WTC11 (cell line): Measurements from ENCODE around the gene ENG. TPM values are rescaled to one million over a fixed set of nuclear protein-coding genes. Genes with fewer than 3 reads are reported as not detected.
"Not testable (repeated sequence)": the region's sequence is repeated elsewhere in the genome, so short reads cannot be mapped to it uniquely, and the experiment has no call there.

ENCODE experiments used
- ATAC-seq: fragments of 200-7000 bp; cut with Tn5 transposase; 2 replicates; pipeline ENCODE4 v1.10.0; 2021; ENCODE audit warnings: mild to moderate bottlenecking, moderate library complexity
- CTCF ChIA-PET: fragments of 300-600 bp; sonication (Branson Sonifier 250); formaldehyde crosslinking; loops from one replicate; lab custom pipeline; 2021; ENCODE audit warnings: antibody characterized with exemption; lab: Charles Lee
- POLR2A ChIA-PET: fragments of 350-600 bp; sonication (Branson Sonifier 250); formaldehyde crosslinking; loops from one replicate; lab custom pipeline; 2021; ENCODE audit warnings: antibody characterized with exemption; lab: Charles Lee
- DNase-seq: peaks from one replicate; pipeline ENCODE4 v3.0.0; 2021; ENCODE audit warnings: low spot score
- H3K27ac Mint-ChIP-seq: 2 replicates; pipeline ENCODE4 v1.8.0; 2021; ENCODE audit warnings: mixed read lengths
- H3K27me3 Mint-ChIP-seq: 2 replicates; pipeline ENCODE4 v1.8.0; 2021; ENCODE audit warnings: low read depth, mild to moderate bottlenecking, moderate library complexity, mixed read lengths
- H3K36me3 Mint-ChIP-seq: 2 replicates; pipeline ENCODE4 v1.8.0; 2021; ENCODE audit warnings: mixed read lengths
- H3K4me1 Mint-ChIP-seq: 2 replicates; pipeline ENCODE4 v1.8.0; 2022; ENCODE audit warnings: mixed read lengths
- H3K4me3 Mint-ChIP-seq: 2 replicates; pipeline ENCODE4 v1.8.0; 2021; ENCODE audit warnings: mild to moderate bottlenecking, moderate library complexity, mixed read lengths
- H3K9me3 Mint-ChIP-seq: 2 replicates; pipeline ENCODE4 v1.8.0; 2021; ENCODE audit warnings: mixed read lengths
- CREM ChIP-seq: sonication (generic); formaldehyde crosslinking; IDR thresholded peaks from 2 replicates; pipeline ENCODE4 v1.8.1; 2022; ENCODE audit warnings: mild to moderate bottlenecking, missing genetic modification reagents, moderate library complexity
- ELF4 ChIP-seq: sonication (generic); formaldehyde crosslinking; IDR thresholded peaks from 2 replicates; pipeline ENCODE4 v1.8.1; 2022; ENCODE audit warnings: low read depth, mild to moderate bottlenecking, moderate library complexity, missing genetic modification reagents
- FOXK1 ChIP-seq: sonication (generic); formaldehyde crosslinking; IDR thresholded peaks from 2 replicates; pipeline ENCODE4 v1.8.0; 2022; ENCODE audit warnings: mild to moderate bottlenecking, moderate library complexity, missing genetic modification reagents
- GRHL2 ChIP-seq: fragments of 250-450 bp; sonication (Bioruptor Pico); IDR thresholded peaks from 2 replicates; pipeline ENCODE4 v1.8.0; 2022; ENCODE audit warnings: mild to moderate bottlenecking, moderate library complexity; ENCODE audit not compliant: insufficient replicate concordance, severe bottlenecking
- HMGA2 ChIP-seq: fragments of 250-450 bp; sonication (Bioruptor Pico); IDR thresholded peaks from 2 replicates; pipeline ENCODE4 v1.4.0; 2021; ENCODE audit warnings: mild to moderate bottlenecking, moderate library complexity
- IRF2 ChIP-seq: sonication (generic); formaldehyde crosslinking; IDR thresholded peaks from 2 replicates; pipeline ENCODE4 v1.8.0; 2022; ENCODE audit warnings: low read depth, missing genetic modification reagents, borderline replicate concordance
- NFE2L1 ChIP-seq: sonication (generic); formaldehyde crosslinking; IDR thresholded peaks from 2 replicates; pipeline ENCODE4 v1.8.1; 2023; ENCODE audit warnings: missing genetic modification reagents
- OVOL2 ChIP-seq: fragments of 250-450 bp; sonication (Bioruptor Pico); IDR thresholded peaks from 2 replicates; pipeline ENCODE4 v1.9.0; 2021; ENCODE audit warnings: mild to moderate bottlenecking, borderline replicate concordance
- SP1 ChIP-seq: sonication (generic); formaldehyde crosslinking; conservative IDR thresholded peaks from 2 replicates; pipeline ENCODE4 v1.8.1; 2022; ENCODE audit warnings: missing genetic modification reagents
- TEAD4 ChIP-seq: sonication (generic); formaldehyde crosslinking; IDR thresholded peaks from 2 replicates; pipeline ENCODE4 v1.8.0; 2022; ENCODE audit warnings: mild to moderate bottlenecking, missing genetic modification reagents
- ZBTB21 ChIP-seq: sonication (generic); formaldehyde crosslinking; IDR thresholded peaks from 2 replicates; pipeline ENCODE4 v1.8.1; 2023; ENCODE audit warnings: mild to moderate bottlenecking, missing genetic modification reagents, borderline replicate concordance
- ZNF121 ChIP-seq: sonication (generic); formaldehyde crosslinking; IDR thresholded peaks from 2 replicates; pipeline ENCODE4 v1.8.0; 2023; ENCODE audit warnings: missing genetic modification reagents
- ZNF317 ChIP-seq: sonication (generic); formaldehyde crosslinking; IDR thresholded peaks from 2 replicates; pipeline ENCODE4 v1.8.1; 2023; ENCODE audit warnings: low read depth, mild to moderate bottlenecking, moderate library complexity, missing genetic modification reagents, borderline replicate concordance
- ZNF423 ChIP-seq: fragments of 250-450 bp; sonication (Bioruptor Pico); IDR thresholded peaks from 2 replicates; pipeline ENCODE4 v2.1.2; 2022; ENCODE audit warnings: mild to moderate bottlenecking, moderate library complexity
- ZNF671 ChIP-seq: fragments of 250-450 bp; sonication (Bioruptor Pico); IDR thresholded peaks from 2 replicates; pipeline ENCODE4 v1.8.0; 2021; ENCODE audit warnings: mild to moderate bottlenecking
- total RNA-seq: library from RNA; stranded (reverse); gene quantifications from 3 replicates; pipeline ENCODE4 v1.2.3, GENCODE V29; 2021
- TF ChIP-seq, protein P1 (sequence below): fragments of 250-450 bp; sonication (Bioruptor Pico); IDR thresholded peaks from 2 replicates; pipeline ENCODE4 v2.1.2; 2022; ENCODE audit warnings: mild to moderate bottlenecking, moderate library complexity
- TF ChIP-seq, protein P2 (sequence below): fragments of 200-600 bp; IDR thresholded peaks from 2 replicates; pipeline ENCODE4 v1.8.0; 2022; ENCODE audit warnings: antibody characterized with exemption
- TF ChIP-seq, protein P3 (sequence below): fragments of 250-450 bp; sonication (Bioruptor Pico); IDR thresholded peaks from 2 replicates; pipeline ENCODE4 v1.9.0; 2021; ENCODE audit warnings: mild to moderate bottlenecking, borderline replicate concordance
- TF ChIP-seq, protein P4 (sequence below): sonication (generic); formaldehyde crosslinking; IDR thresholded peaks from 2 replicates; pipeline ENCODE4 v1.8.1; 2023; ENCODE audit warnings: mild to moderate bottlenecking, missing genetic modification reagents, borderline replicate concordance

Gene ENG
- total RNA-seq, 1 experiment from 2014 or later: 4.4 TPM

DNA sequence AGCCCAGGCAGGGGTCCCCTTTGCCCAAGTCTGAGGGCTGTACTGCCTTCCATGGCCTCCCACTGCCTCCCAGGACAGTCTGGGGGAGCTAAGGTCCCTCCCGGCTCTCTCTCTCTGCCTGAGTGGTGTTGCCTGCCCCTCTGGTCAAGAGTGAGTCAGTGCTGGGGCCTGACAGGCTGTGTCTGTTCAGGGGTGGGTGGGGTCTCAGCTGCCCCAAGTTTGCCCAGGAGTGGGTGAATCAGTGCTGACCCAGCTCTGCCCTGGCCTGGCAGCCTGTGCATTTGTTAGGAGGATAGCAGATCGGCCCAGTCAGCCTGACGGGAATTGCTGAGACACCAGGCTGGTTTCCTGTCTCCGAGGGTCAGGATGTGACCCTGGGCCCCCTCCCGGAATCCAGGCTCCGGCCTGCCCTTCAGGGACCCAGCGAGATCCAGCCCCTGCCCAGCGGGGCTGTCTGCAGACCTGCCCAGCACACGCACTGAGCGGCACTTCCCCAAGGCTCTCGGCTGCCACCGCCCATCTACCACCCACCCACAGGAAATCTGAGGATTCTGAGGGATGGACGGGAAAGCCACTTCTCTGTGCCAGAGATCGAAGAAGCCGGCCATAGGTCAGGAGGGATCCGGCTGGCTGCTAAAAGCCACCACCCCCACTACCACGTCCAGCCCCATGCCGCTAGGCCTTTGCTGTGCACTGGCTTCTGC, 15.9 kb downstream of the ENG start:
- no peaks in the 10 kb centered on the region for H3K9me3 Mint-ChIP-seq
- no peak overlapping the region for H3K4me3 Mint-ChIP-seq
- peak; percentile 46 for ATAC-seq
- ChIA-PET CTCF (interaction anchor here (1.1 to 1.3 kb wide), 2 partner anchors 14 kb away, joined by 3 read pairs; no protein-coding TSS in a partner anchor), POLR2A (interaction anchor here (0.5 kb wide), 1 partner anchor 19 kb away, joined by 3 read pairs; no protein-coding TSS in a partner anchor)
- no peak overlapping the region for H3K27ac Mint-ChIP-seq
- TF ChIP-seq, protein P1, sequence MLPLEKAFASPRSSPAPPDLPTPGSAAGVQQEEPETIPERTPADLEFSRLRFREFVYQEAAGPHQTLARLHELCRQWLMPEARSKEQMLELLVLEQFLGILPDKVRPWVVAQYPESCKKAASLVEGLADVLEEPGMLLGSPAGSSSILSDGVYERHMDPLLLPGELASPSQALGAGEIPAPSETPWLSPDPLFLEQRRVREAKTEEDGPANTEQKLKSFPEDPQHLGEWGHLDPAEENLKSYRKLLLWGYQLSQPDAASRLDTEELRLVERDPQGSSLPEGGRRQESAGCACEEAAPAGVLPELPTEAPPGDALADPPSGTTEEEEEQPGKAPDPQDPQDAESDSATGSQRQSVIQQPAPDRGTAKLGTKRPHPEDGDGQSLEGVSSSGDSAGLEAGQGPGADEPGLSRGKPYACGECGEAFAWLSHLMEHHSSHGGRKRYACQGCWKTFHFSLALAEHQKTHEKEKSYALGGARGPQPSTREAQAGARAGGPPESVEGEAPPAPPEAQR (CRISPR knock-in tag): no peak
- TF ChIP-seq ZNF423 (no peak), SP1 (no peak), ELF4 (CRISPR knock-in tag) (no peak), CREM (CRISPR knock-in tag) (no peak), NFE2L1 (CRISPR knock-in tag) (no peak), HMGA2 (no peak), ZNF671 (CRISPR knock-in tag) (no peak), GRHL2 (CRISPR knock-in tag) (no peak)
- TF ChIP-seq, protein P2, sequence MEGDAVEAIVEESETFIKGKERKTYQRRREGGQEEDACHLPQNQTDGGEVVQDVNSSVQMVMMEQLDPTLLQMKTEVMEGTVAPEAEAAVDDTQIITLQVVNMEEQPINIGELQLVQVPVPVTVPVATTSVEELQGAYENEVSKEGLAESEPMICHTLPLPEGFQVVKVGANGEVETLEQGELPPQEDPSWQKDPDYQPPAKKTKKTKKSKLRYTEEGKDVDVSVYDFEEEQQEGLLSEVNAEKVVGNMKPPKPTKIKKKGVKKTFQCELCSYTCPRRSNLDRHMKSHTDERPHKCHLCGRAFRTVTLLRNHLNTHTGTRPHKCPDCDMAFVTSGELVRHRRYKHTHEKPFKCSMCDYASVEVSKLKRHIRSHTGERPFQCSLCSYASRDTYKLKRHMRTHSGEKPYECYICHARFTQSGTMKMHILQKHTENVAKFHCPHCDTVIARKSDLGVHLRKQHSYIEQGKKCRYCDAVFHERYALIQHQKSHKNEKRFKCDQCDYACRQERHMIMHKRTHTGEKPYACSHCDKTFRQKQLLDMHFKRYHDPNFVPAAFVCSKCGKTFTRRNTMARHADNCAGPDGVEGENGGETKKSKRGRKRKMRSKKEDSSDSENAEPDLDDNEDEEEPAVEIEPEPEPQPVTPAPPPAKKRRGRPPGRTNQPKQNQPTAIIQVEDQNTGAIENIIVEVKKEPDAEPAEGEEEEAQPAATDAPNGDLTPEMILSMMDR: no peak
- no peaks in the 10 kb centered on the region for H3K27me3 Mint-ChIP-seq
- DNase-seq: no peak
- H3K36me3 Mint-ChIP-seq: no peaks in the 10 kb centered on the region
- 0 out of 2 replicates have a peak, but pooled peaks cover 2% of the 10 kb centered on the region for H3K4me1 Mint-ChIP-seq

DNA sequence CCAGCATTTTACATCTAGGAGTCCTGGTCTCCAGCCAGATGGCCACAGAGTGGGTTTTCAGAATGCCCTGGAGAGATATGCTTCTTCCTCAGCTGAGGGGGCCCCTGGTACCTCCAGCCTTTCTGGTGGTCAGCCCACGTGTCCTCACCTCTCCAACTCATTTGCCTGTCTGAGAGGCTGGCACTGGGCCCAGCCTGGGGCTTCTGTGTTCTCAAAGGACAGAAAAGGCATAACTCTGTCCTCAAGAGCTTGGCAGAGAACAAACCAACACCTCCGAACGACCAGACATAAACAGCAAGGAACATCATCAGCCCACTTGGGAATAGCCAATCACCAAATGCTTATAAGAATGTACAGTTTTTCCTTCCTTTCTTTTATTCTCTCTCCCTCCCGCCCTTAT, 17.1 kb downstream of the ENG start:
- no peaks in the 10 kb centered on the region for H3K9me3 Mint-ChIP-seq
- peaks cover 4% of the 10 kb centered on the region for H3K4me1 Mint-ChIP-seq
- ATAC-seq (no peak), DNase-seq (no peak)
- H3K4me3 Mint-ChIP-seq: no peak overlapping the region
- no peaks in the 10 kb centered on the region for H3K36me3 Mint-ChIP-seq
- POLR2A ChIA-PET: no interaction called here
- H3K27ac Mint-ChIP-seq: no peak overlapping the region
- no peak for TF ChIP-seq ZNF121 (CRISPR knock-in tag)
- no peak for TF ChIP-seq ZNF317 (CRISPR knock-in tag)
- no peak for TF ChIP-seq IRF2 (CRISPR knock-in tag)
- TF ChIP-seq, protein P3, sequence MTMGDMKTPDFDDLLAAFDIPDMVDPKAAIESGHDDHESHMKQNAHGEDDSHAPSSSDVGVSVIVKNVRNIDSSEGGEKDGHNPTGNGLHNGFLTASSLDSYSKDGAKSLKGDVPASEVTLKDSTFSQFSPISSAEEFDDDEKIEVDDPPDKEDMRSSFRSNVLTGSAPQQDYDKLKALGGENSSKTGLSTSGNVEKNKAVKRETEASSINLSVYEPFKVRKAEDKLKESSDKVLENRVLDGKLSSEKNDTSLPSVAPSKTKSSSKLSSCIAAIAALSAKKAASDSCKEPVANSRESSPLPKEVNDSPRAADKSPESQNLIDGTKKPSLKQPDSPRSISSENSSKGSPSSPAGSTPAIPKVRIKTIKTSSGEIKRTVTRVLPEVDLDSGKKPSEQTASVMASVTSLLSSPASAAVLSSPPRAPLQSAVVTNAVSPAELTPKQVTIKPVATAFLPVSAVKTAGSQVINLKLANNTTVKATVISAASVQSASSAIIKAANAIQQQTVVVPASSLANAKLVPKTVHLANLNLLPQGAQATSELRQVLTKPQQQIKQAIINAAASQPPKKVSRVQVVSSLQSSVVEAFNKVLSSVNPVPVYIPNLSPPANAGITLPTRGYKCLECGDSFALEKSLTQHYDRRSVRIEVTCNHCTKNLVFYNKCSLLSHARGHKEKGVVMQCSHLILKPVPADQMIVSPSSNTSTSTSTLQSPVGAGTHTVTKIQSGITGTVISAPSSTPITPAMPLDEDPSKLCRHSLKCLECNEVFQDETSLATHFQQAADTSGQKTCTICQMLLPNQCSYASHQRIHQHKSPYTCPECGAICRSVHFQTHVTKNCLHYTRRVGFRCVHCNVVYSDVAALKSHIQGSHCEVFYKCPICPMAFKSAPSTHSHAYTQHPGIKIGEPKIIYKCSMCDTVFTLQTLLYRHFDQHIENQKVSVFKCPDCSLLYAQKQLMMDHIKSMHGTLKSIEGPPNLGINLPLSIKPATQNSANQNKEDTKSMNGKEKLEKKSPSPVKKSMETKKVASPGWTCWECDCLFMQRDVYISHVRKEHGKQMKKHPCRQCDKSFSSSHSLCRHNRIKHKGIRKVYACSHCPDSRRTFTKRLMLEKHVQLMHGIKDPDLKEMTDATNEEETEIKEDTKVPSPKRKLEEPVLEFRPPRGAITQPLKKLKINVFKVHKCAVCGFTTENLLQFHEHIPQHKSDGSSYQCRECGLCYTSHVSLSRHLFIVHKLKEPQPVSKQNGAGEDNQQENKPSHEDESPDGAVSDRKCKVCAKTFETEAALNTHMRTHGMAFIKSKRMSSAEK (CRISPR knock-in tag): no peak
- no peak for TF ChIP-seq ZBTB21 (CRISPR knock-in tag)
- TF ChIP-seq OVOL2: no peak
- TF ChIP-seq FOXK1: no peak
- TF ChIP-seq, protein P4, sequence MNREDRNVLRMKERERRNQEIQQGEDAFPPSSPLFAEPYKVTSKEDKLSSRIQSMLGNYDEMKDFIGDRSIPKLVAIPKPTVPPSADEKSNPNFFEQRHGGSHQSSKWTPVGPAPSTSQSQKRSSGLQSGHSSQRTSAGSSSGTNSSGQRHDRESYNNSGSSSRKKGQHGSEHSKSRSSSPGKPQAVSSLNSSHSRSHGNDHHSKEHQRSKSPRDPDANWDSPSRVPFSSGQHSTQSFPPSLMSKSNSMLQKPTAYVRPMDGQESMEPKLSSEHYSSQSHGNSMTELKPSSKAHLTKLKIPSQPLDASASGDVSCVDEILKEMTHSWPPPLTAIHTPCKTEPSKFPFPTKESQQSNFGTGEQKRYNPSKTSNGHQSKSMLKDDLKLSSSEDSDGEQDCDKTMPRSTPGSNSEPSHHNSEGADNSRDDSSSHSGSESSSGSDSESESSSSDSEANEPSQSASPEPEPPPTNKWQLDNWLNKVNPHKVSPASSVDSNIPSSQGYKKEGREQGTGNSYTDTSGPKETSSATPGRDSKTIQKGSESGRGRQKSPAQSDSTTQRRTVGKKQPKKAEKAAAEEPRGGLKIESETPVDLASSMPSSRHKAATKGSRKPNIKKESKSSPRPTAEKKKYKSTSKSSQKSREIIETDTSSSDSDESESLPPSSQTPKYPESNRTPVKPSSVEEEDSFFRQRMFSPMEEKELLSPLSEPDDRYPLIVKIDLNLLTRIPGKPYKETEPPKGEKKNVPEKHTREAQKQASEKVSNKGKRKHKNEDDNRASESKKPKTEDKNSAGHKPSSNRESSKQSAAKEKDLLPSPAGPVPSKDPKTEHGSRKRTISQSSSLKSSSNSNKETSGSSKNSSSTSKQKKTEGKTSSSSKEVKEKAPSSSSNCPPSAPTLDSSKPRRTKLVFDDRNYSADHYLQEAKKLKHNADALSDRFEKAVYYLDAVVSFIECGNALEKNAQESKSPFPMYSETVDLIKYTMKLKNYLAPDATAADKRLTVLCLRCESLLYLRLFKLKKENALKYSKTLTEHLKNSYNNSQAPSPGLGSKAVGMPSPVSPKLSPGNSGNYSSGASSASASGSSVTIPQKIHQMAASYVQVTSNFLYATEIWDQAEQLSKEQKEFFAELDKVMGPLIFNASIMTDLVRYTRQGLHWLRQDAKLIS (CRISPR knock-in tag): no peak
- no peak for TF ChIP-seq TEAD4 (CRISPR knock-in tag)
- CTCF ChIA-PET: interaction anchor here (0.6 to 1.3 kb wide), 3 partner anchors 15 to 32 kb away, joined by 3 to 6 read pairs (median 3); no protein-coding TSS in a partner anchor
- H3K27me3 Mint-ChIP-seq: no peaks in the 10 kb centered on the region

DNA sequence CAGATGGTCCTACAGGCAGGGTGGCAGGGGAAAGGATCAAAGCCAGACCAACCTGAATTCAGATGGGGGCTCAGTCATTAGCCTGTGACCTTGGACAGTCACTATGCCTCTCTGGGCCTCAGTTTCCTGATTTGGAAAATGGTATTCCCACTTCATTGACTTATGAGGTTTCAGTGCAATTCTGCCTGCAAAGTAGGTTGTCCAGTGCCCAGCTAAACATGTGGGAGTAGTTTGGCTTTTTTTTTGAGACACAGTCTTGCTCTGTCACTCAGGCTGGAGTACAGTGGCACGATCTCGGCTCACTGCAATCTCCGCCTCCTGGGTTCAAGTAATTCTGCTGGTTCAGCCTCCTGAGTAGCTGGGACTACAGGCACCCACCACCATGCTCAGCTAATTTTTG, 17.9 kb downstream of the ENG start:
- H3K36me3 Mint-ChIP-seq: not testable (repeated sequence)

More for the DNA sequence above, 17.9 kb downstream of the ENG start:
- H3K4me3 Mint-ChIP-seq, DNase-seq, H3K4me1 Mint-ChIP-seq, POLR2A ChIA-PET, ATAC-seq, H3K27ac Mint-ChIP-seq, H3K9me3 Mint-ChIP-seq, H3K27me3 Mint-ChIP-seq: not testable (repeated sequence)
- CTCF ChIA-PET: interaction anchor here (0.6 to 1.7 kb wide), 3 partner anchors 10 to 33 kb away, joined by 3 to 6 read pairs (median 6); no protein-coding TSS in a partner anchor
